Activated T-cell treated with anti-CD3 and anti-CD28 coated beads for 48 hours (primary cell): ENCODE measurements around the gene CDH23.

Source experiments
- DNase-seq: peaks from one replicate; pipeline ENCODE4 v3.0.0-alpha.2; 2020; ENCODE audit warnings: low read depth

CDH23 gene

GRCh38 chr10:71565284-71566000, 168.7 kb downstream of the CDH23 start:
- no peak for DNase-seq

GRCh38 chr10:71567006-71567405, 170.3 kb downstream of the CDH23 start:
- DNase-seq, result no peak

DNA sequence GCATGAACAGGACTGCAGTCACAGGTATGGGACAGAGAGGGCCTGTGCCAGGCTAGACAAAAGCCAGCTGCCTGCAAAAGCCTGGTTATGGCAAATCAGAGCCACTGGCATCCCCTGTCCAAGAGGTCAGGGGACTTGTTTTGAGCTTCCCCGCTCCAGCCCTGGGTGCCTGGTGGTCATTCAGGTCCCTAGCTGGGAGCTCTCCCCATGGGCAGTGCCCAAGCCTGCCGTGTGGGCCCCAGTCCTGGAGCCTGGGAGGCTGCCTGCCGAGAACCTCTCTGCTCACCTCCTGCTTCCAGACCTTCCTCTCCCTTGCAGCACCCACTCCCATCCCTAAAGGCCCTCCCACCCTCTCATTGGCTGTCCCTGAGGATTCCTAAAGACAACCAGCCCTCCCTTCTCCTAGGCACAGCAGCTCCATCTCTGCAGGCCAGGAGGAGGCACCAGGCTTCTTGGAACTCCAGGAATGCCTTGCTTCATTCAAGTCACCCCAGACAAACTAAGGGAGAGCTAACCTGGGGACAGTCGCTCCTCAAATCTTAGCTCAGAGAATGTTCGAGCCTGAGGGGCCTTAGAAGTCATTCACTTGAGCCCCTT, 172.3 kb downstream of the CDH23 start:
- DNase-seq, result no peak

- peak; percentile 69 for DNase-seq
These were observed 173.3 kb downstream of the CDH23 start for GRCh38 chr10:71569775-71570588.

GRCh38 chr10:71571460-71572175, 174.9 kb downstream of the CDH23 start:
- DNase-seq, result no peak

GRCh38 chr10:71572962-71573361, 176.2 kb downstream of the CDH23 start:
- DNase-seq, result no peak

GRCh38 chr10:71573562-71574518, 177.1 kb downstream of the CDH23 start:
- DNase-seq, result no peak

DNA sequence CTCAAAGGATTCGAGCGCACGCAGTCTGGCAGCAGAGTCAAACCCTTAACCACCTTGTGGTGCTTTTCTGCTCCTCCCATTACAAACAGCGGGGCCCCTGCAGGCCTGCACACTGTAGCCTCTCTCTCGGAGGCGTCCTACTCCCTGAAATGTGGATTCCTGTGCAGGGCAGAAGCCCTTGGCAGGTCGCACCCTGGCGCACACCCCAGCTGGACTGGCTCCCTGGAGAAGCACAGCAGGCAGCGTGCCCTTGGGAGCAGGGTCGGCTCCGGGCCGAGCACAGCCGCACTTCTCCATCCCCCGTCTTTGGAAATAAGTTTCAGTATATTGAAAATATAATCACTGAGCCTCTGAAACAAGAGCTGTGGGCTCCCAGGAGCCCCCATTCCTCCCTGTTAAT, 178.7 kb downstream of the CDH23 start:
- no peak for DNase-seq

- no peak for DNase-seq
These were observed 179.4 kb downstream of the CDH23 start for GRCh38 chr10:71575934-71576801.

DNA sequence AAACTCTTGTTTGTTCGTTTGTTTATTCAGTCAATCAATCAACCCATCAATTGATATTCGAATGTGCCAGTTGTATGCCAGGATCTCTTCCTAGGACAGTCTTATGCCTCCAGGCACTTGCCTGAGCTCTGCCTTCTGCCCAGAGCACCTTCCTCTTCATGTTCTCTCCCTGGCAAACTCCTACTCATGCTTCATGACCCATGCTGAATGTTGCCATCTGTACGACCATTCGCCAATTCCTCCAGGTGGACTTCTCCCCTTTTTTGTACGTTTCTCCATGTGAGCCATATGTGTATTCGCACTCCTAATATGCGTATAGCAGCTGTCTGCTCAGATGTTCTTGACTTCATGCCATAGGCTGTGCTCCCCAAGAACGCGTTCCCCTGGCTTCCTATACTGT, 180.1 kb downstream of the CDH23 start:
- no peak for DNase-seq

GRCh38 chr10:71577345-71577744, 180.6 kb downstream of the CDH23 start:
- no peak for DNase-seq

GRCh38 chr10:71578069-71578468, 181.3 kb downstream of the CDH23 start:
- DNase-seq, result no peak

DNA sequence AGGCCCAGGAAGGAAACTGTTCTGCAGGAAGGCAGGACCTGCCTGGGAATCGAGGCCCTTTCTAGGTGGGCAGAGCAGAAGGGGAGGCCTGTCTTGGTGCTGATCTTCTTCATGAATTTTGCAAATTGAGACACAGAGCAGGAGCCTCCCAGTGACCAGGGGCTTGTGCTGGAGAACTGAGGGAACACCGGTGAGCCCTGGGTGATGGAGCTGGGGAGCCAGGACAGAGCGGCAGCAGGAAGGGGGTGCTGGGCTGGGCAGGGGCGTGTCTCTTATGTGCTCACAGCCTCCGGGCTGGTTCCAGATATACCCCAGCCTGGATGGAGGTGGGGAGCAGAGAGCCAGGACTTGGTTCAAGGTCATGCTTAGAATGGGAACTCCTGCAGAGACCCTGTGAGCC, 182.9 kb downstream of the CDH23 start:
- DNase-seq, result no peak

DNA sequence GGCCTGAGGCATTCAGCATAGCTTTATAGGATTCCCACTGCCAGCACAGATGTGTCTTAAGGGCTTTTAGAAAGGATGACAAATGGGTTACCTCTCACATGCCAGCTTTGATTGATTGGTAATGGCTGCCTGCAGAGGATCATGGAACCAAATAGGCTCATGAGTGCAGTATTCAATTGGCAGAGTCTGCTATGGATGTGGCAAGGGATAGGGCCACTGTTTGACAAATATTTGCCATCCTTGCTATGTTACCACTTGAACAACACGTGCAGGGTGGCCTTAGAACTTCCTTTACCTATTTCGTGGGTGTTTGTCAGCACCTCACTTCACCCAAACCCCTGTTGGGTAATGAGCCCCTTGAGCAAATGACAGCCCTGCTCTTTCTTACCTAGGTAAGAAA, 183.7 kb downstream of the CDH23 start:
- no peak for DNase-seq

DNA sequence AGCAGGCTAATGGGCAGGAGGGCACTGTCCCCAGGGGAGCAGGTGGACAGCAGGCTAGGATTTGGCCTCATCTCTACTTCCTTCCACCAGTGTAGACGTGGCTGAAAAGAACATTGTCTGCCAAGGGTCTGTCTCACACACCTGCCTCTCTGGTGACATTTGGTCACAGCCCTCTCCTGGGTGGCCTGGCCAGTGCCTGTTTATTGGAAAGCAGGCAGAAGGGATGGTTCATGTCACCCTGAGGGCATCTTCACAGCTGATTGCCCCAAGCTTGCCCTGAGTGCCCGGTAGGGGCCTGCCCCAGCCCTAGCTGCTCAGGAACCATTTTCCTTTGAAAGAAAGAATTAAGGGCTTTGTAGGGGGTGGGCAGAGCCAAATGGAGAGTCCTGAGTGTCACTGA, 184.2 kb downstream of the CDH23 start:
- no peak for DNase-seq

DNA sequence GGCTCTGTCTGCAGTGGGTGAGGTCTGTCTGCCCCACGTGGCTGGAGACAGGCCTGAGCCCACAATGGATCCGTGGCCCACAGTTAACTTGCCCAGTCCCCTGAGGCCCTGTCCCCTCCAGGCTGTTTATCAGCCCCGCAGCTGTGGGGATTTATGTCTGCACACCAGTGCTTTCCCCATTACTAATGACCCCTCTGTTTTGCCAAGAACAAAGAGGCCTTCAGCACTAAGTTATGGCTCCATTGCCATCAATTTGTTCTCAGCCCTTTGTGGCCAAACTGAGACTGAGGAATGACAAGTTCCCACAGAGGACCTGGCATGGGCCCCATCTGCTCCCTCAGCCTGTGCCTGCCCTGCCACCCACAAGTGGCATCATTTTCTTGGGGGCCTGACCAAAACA, 184.7 kb downstream of the CDH23 start:
- DNase-seq, result no peak

GRCh38 chr10:71582019-71582418, 185.3 kb downstream of the CDH23 start:
- DNase-seq, result no peak

GRCh38 chr10:71582506-71583475, 186.1 kb downstream of the CDH23 start:
- no peak for DNase-seq

GRCh38 chr10:71584461-71584860, 187.7 kb downstream of the CDH23 start:
- no peak for DNase-seq
